Loucy (cell line): Measurements from ENCODE around the gene TRIM31.
A peak's percentile ranks its signal among the peaks of the same experiment; 100 is the strongest.

ENCODE experiments used
- H2AFZ ChIP-seq: fragments of 200-600 bp; sonication (generic); 2 replicates; pipeline ENCODE4 v1.6.0; 2016; ENCODE audit warnings: antibody characterized with exemption, mild to moderate bottlenecking, low read length, moderate library complexity
- H3F3A ChIP-seq: fragments of 200-600 bp; 2 replicates; pipeline ENCODE4 v1.6.0; 2016; ENCODE audit warnings: antibody characterized with exemption, low read depth, mild to moderate bottlenecking
- H3K27me3 ChIP-seq: fragments of 200-600 bp; sonication (generic); 2 replicates; pipeline ENCODE4 v1.6.1; 2014; ENCODE audit warnings: low read length, mild to moderate bottlenecking; ENCODE audit not compliant: insufficient read depth, poor library complexity, severe bottlenecking
- H3K36me3 ChIP-seq: fragments of 200-600 bp; sonication (generic); 2 replicates; pipeline ENCODE4 v1.6.1; 2016; ENCODE audit warnings: low read length; ENCODE audit not compliant: insufficient read depth
- H3K4me1 ChIP-seq: fragments of 200-600 bp; sonication (generic); 2 replicates; pipeline ENCODE4 v1.5.1; 2014; ENCODE audit warnings: low read length, mild to moderate bottlenecking; ENCODE audit not compliant: insufficient read depth, poor library complexity, severe bottlenecking
- H3K4me2 ChIP-seq: fragments of 200-600 bp; sonication (generic); 2 replicates; pipeline ENCODE4 v1.6.0; 2014; ENCODE audit warnings: antibody characterized with exemption, low read length, low read depth, mild to moderate bottlenecking; ENCODE audit not compliant: poor library complexity, severe bottlenecking
- H3K4me3 ChIP-seq: fragments of 200-600 bp; sonication (generic); 2 replicates; pipeline ENCODE4 v1.5.1; 2014; ENCODE audit warnings: low read length, mild to moderate bottlenecking, mixed read lengths; ENCODE audit not compliant: poor library complexity, severe bottlenecking
- H3K79me2 ChIP-seq: fragments of 200-600 bp; sonication (generic); 2 replicates; pipeline ENCODE4 v1.6.1; 2014; ENCODE audit warnings: low read length; ENCODE audit not compliant: insufficient read depth
- H3K9ac ChIP-seq: fragments of 200-600 bp; sonication (generic); 2 replicates; pipeline ENCODE4 v1.6.0; 2014; ENCODE audit warnings: mild to moderate bottlenecking, low read depth, low read length, moderate library complexity; ENCODE audit not compliant: poor library complexity, severe bottlenecking
- H3K9me2 ChIP-seq: fragments of 200-600 bp; sonication (generic); replicated peaks from 2 replicates; pipeline ENCODE4 v1.6.1; 2016; ENCODE audit warnings: low read depth, low read length, mixed read lengths
- H3K9me3 ChIP-seq: fragments of 200-600 bp; sonication (generic); 2 replicates; pipeline ENCODE4 v1.6.1; 2014; ENCODE audit warnings: mild to moderate bottlenecking, antibody characterized with exemption, low read length, low read depth; ENCODE audit not compliant: insufficient read depth
- H4K20me1 ChIP-seq: fragments of 200-600 bp; sonication (generic); 2 replicates; pipeline ENCODE4 v1.6.0; 2014; ENCODE audit warnings: antibody characterized with exemption, low read length, mild to moderate bottlenecking; ENCODE audit not compliant: insufficient read depth, poor library complexity, severe bottlenecking
- CTCF ChIP-seq: fragments of 200-600 bp; sonication (generic); conservative IDR thresholded peaks from 2 replicates; pipeline ENCODE4 v1.5.1; 2014; ENCODE audit warnings: mild to moderate bottlenecking, antibody characterized with exemption, low read length
- EZH2phosphoT487 ChIP-seq: fragments of 200-600 bp; IDR thresholded peaks from 2 replicates; pipeline ENCODE4 v1.6.1; 2018; ENCODE audit warnings: antibody characterized with exemption, mild to moderate bottlenecking, moderate library complexity, borderline replicate concordance

Gene TRIM31

GRCh38 chr6:30062471-30063178, 50.3 kb downstream of the TRIM31 start:
- Histone ChIP-seq H3K27me3 (no peaks in the 10 kb centered on the region), H4K20me1 (peaks cover 4% of the 10 kb centered on the region), H3K4me3 (peak overlapping the region; percentile 93), H3K4me1 (peaks cover 45% of the 10 kb centered on the region), H3K9me3 (no peaks in the 10 kb centered on the region), H3K9me2 (no peaks in the 10 kb centered on the region), H3K36me3 (no peaks in the 10 kb centered on the region; the same call in 1 of the 2 replicates), H3K4me2 (peak overlapping the region; percentile 84), H2AFZ (no peak overlapping the region), H3K9ac (peak overlapping the region; percentile 96), H3F3A (no peaks in the 10 kb centered on the region), H3K79me2 (peaks cover 63% of the 10 kb centered on the region)
- no peak for TF ChIP-seq CTCF
- TF ChIP-seq EZH2phosphoT487 = no peak

DNA sequence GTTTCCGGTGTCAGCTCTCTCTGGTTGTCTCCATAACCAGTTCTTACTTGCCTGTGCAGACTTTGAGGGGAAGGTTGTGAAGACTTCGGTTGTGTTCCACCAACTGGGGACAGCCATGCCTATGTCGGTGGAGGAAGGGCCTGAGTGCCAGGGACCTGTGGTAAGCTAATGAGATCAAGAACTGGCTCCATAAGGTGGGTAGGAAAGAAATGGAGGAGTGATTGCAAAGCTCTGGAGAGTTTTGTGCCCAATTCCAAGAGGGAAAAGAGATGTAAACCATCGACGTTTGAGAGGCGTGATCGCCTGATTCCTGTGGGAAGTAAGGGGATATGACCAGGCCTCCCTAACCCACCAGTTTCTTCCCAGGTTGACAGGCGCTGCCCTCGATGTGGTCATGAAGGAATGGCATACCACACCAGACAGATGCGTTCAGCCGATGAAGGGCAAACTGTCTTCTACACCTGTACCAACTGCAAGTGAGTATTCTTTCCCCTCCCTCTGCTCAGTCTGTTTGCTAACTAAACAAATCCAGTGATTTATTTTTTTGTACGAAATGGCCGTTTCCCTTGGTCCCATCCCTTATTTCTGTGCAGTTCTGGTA, 50.9 kb downstream of the TRIM31 start:
- Histone ChIP-seq H3K4me3 (peak overlapping the region; percentile 93), H3K9me2 (no peaks in the 10 kb centered on the region), H3K36me3 (no peaks in the 10 kb centered on the region; the same call in 1 of the 2 replicates), H3K9ac (peak overlapping the region; percentile 96), H2AFZ (peak overlapping the region; percentile 92), H3K27me3 (no peaks in the 10 kb centered on the region), H3K79me2 (peaks cover 58% of the 10 kb centered on the region), H3F3A (no peaks in the 10 kb centered on the region), H3K4me1 (peaks cover 41% of the 10 kb centered on the region), H3K4me2 (peak overlapping the region; percentile 84), H4K20me1 (no peaks in the 10 kb centered on the region), H3K9me3 (no peaks in the 10 kb centered on the region)
- TF ChIP-seq EZH2phosphoT487 = no peak
- no peak for TF ChIP-seq CTCF

GRCh38 chr6:30061092-30061857, 51.6 kb downstream of the TRIM31 start, which contains the start of gene POLR1H:
POLR1H (plus strand) TSS chr6:30061265; CDS start chr6:30061525, 260 bp downstream.
- Histone ChIP-seq H3K79me2 (peaks cover 58% of the 10 kb centered on the region), H3K9ac (peak within 1 kb of the TSS; percentile 96)

More at GRCh38 chr6:30061092-30061857, 51.6 kb downstream of the TRIM31 start, which contains the start of gene POLR1H:
- Histone ChIP-seq H3K9me2 (no peaks in the 10 kb centered on the region), H3K27me3 (no peaks in the 10 kb centered on the region), H3K9me3 (no peaks in the 10 kb centered on the region), H2AFZ (peak within 1 kb of the TSS; percentile 92), H4K20me1 (no peaks in the 10 kb centered on the region), H3K4me2 (peak within 1 kb of the TSS; percentile 84), H3K4me3 (peak within 1 kb of the TSS; percentile 93), H3K36me3 (no peaks in the 10 kb centered on the region; the same call in 1 of the 2 replicates), H3K4me1 (peaks cover 39% of the 10 kb centered on the region), H3F3A (no peaks in the 10 kb centered on the region)
- no peak for TF ChIP-seq CTCF
